HCT116 (cell line): Measurements from ENCODE around the gene COL18A1.

Experiments
- EGR1 ChIP-seq: IDR thresholded peaks from 2 replicates; pipeline ENCODE4 v1.6.1; 2012; ENCODE audit warnings: low read depth
- ELF1 ChIP-seq: IDR thresholded peaks from 2 replicates; pipeline ENCODE4 v1.6.1; 2012; ENCODE audit warnings: low read depth, borderline replicate concordance
- EZH2 ChIP-seq: fragments of 200-600 bp; sonication (generic); IDR thresholded peaks from 2 replicates; pipeline ENCODE4 v1.6.1; 2017; ENCODE audit warnings: antibody characterized with exemption, mixed run types
- EZH2phosphoT487 ChIP-seq: fragments of 200-600 bp; IDR thresholded peaks from 2 replicates; pipeline ENCODE4 v1.6.1; 2018; ENCODE audit warnings: antibody characterized with exemption, borderline replicate concordance
- POLR2A ChIP-seq: IDR thresholded peaks from 2 replicates; pipeline ENCODE4 v1.7.0; 2011; ENCODE audit warnings: borderline replicate concordance; ENCODE audit not compliant: insufficient read depth, insufficient read length; ENCODE audit errors: extremely low read depth
- POLR2AphosphoS5 ChIP-seq: IDR thresholded peaks from 2 replicates; pipeline ENCODE4 v1.6.1; 2011; ENCODE audit warnings: mild to moderate bottlenecking, low read depth, low read length, moderate library complexity
- RAD21 ChIP-seq: IDR thresholded peaks from 2 replicates; pipeline ENCODE4 v1.6.1; 2012; ENCODE audit warnings: low read depth, mild to moderate bottlenecking
- SP1 ChIP-seq: IDR thresholded peaks from 2 replicates; pipeline ENCODE4 v1.6.1; 2012; ENCODE audit warnings: low read depth
- SRF ChIP-seq: IDR thresholded peaks from 2 replicates; pipeline ENCODE4 v1.6.1; 2012; ENCODE audit warnings: low read depth
- ZNF274 ChIP-seq: fragments of 200-500 bp; sonication (Bioruptor generic); IDR thresholded peaks from 2 replicates; pipeline ENCODE4 v1.6.1; 2014; ENCODE audit warnings: mild to moderate bottlenecking, low read depth, low read length, inconsistent platforms
- TF ChIP-seq, protein P1 (sequence below): IDR thresholded peaks from 2 replicates; pipeline ENCODE4 v1.6.1; 2012; ENCODE audit warnings: low read depth
- TF ChIP-seq, protein P2 (sequence below), 3 experiments: fragments of 200-600 bp in 1 of 3; sonication (generic) in 1 of 3; IDR thresholded peaks in 2 of 3; conservative IDR thresholded peaks in 1 of 3; 2 replicates each; pipeline ENCODE4 v1.5.1; 2012 to 2017; ENCODE audit warnings: low read depth in 2 of 3, low read length in 2 of 3, antibody characterized with exemption in 1 of 3, borderline replicate concordance in 1 of 3, control low read depth in 1 of 3, mild to moderate bottlenecking in 1 of 3, mixed read lengths in 1 of 3, mixed run types in 1 of 3, moderate library complexity in 1 of 3; ENCODE audit not compliant: insufficient read depth in 1 of 3
- TF ChIP-seq, protein P3 (sequence below): IDR thresholded peaks from 2 replicates; pipeline ENCODE4 v1.6.1; 2012
- TF ChIP-seq, protein P4 (sequence below): IDR thresholded peaks from 2 replicates; pipeline ENCODE4 v1.6.1; 2011; ENCODE audit warnings: mild to moderate bottlenecking, low read length, moderate library complexity; ENCODE audit not compliant: insufficient replicate concordance; ENCODE audit errors: extremely low read depth

DNA sequence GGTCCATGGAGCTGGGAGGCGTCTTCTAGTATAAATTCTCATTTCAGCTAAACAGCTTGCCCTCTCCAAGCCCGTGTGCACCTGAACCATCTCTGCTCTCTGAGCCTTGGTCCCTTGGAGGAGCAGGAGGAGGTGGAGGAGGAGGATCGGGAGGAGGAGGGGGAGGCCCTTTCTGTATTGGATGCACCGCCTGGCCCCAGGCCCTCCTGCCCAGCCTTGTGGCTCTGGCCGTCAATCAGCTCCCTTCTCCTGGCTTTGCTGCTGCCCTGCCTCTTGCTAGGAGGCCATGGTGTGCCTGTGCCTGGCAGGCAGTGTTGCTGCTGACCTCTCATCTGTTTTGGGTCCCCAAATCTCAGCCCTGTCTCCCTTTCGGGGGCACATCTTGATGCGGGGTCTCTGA is 9.0 kb downstream of the COL18A1 start:
- TF ChIP-seq, protein P1, sequence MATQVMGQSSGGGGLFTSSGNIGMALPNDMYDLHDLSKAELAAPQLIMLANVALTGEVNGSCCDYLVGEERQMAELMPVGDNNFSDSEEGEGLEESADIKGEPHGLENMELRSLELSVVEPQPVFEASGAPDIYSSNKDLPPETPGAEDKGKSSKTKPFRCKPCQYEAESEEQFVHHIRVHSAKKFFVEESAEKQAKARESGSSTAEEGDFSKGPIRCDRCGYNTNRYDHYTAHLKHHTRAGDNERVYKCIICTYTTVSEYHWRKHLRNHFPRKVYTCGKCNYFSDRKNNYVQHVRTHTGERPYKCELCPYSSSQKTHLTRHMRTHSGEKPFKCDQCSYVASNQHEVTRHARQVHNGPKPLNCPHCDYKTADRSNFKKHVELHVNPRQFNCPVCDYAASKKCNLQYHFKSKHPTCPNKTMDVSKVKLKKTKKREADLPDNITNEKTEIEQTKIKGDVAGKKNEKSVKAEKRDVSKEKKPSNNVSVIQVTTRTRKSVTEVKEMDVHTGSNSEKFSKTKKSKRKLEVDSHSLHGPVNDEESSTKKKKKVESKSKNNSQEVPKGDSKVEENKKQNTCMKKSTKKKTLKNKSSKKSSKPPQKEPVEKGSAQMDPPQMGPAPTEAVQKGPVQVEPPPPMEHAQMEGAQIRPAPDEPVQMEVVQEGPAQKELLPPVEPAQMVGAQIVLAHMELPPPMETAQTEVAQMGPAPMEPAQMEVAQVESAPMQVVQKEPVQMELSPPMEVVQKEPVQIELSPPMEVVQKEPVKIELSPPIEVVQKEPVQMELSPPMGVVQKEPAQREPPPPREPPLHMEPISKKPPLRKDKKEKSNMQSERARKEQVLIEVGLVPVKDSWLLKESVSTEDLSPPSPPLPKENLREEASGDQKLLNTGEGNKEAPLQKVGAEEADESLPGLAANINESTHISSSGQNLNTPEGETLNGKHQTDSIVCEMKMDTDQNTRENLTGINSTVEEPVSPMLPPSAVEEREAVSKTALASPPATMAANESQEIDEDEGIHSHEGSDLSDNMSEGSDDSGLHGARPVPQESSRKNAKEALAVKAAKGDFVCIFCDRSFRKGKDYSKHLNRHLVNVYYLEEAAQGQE: no peak
- TF ChIP-seq, protein P2, sequence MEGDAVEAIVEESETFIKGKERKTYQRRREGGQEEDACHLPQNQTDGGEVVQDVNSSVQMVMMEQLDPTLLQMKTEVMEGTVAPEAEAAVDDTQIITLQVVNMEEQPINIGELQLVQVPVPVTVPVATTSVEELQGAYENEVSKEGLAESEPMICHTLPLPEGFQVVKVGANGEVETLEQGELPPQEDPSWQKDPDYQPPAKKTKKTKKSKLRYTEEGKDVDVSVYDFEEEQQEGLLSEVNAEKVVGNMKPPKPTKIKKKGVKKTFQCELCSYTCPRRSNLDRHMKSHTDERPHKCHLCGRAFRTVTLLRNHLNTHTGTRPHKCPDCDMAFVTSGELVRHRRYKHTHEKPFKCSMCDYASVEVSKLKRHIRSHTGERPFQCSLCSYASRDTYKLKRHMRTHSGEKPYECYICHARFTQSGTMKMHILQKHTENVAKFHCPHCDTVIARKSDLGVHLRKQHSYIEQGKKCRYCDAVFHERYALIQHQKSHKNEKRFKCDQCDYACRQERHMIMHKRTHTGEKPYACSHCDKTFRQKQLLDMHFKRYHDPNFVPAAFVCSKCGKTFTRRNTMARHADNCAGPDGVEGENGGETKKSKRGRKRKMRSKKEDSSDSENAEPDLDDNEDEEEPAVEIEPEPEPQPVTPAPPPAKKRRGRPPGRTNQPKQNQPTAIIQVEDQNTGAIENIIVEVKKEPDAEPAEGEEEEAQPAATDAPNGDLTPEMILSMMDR (IDR thresholded peaks at IDR 0.05 in 2 of 3, conservative IDR thresholded peaks at IDR 0.05 in 1 of 3; ENCODE audit: borderline replicate concordance in 1 of 3, insufficient read depth in 1 of 3, low read depth in 2 of 3, low read length in 2 of 3): no peak
- TF ChIP-seq EZH2: no peak
- TF ChIP-seq SP1: no peak
- no peak for TF ChIP-seq EGR1
- TF ChIP-seq POLR2AphosphoS5: no peak
- no peak for TF ChIP-seq POLR2A
- no peak for TF ChIP-seq SRF
- TF ChIP-seq, protein P3, sequence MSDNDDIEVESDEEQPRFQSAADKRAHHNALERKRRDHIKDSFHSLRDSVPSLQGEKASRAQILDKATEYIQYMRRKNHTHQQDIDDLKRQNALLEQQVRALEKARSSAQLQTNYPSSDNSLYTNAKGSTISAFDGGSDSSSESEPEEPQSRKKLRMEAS: no peak
- TF ChIP-seq RAD21: no peak
- TF ChIP-seq, protein P4, sequence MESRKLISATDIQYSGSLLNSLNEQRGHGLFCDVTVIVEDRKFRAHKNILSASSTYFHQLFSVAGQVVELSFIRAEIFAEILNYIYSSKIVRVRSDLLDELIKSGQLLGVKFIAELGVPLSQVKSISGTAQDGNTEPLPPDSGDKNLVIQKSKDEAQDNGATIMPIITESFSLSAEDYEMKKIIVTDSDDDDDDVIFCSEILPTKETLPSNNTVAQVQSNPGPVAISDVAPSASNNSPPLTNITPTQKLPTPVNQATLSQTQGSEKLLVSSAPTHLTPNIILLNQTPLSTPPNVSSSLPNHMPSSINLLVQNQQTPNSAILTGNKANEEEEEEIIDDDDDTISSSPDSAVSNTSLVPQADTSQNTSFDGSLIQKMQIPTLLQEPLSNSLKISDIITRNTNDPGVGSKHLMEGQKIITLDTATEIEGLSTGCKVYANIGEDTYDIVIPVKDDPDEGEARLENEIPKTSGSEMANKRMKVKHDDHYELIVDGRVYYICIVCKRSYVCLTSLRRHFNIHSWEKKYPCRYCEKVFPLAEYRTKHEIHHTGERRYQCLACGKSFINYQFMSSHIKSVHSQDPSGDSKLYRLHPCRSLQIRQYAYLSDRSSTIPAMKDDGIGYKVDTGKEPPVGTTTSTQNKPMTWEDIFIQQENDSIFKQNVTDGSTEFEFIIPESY: no peak
- TF ChIP-seq EZH2phosphoT487: no peak
- TF ChIP-seq ZNF274: no peak
- TF ChIP-seq ELF1: no peak
